ENCODE data around the gene PCDHA6. TPM values are rescaled to one million over a fixed set of nuclear protein-coding genes. Genes with fewer than 3 reads are reported as not detected.
"Not testable (repeated sequence)": the region's sequence is repeated elsewhere in the genome, so short reads cannot be mapped to it uniquely, and the experiment has no call there.

The PCDHA6 gene
- total and polyA plus RNA-seq, 4 donors, result 0.36 to 0.64 (median 0.45) TPM; not detected in 1

- intact Hi-C loops (cut with DNase I), result no loop called here
- DNase-seq (no peak), ATAC-seq (ENCODE audit: low FRiP score) (no peak)
- H3K27ac ChIP-seq (ENCODE audit: low read depth in 1 of 2, low read length in 2 of 2), result no peak overlapping the region
- H3K9me3 ChIP-seq (ENCODE audit: control insufficient read depth, low read length), result peaks cover 16% of the 10 kb centered on the region
- H3K4me3 ChIP-seq (ENCODE audit: low read length in 2 of 2), result no peak overlapping the region
- 35 to 36% methylated on average over 114 of the region's 114 CpGs for WGBS, 2 donors
- no peaks in the 10 kb centered on the region for H3K36me3 ChIP-seq (ENCODE audit: control insufficient read depth in 1 of 2, insufficient read depth in 2 of 2, low read length in 1 of 2)
- no peaks in the 10 kb centered on the region for H3K27me3 ChIP-seq (ENCODE audit: control insufficient read depth in 1 of 2, insufficient read depth in 2 of 2, low read length in 1 of 2)
- H3K4me1 ChIP-seq (ENCODE audit: control insufficient read depth in 1 of 2, insufficient read depth in 2 of 2, low read length in 2 of 2), result no peaks in the 10 kb centered on the region
Observed at GRCh38 chr5:140870221-140871201, 42.8 kb downstream of the PCDHA6 start.

- H3K27ac ChIP-seq (ENCODE audit: low read depth in 1 of 2, low read length in 2 of 2), result no peak within 1 kb of the TSS
- H3K9me3 ChIP-seq (ENCODE audit: control insufficient read depth, low read length), result peaks cover 23% of the 10 kb centered on the region
- peaks cover 0 to 3% of the 10 kb centered on the region in 2 donors for H3K27me3 ChIP-seq (ENCODE audit: control insufficient read depth in 1 of 2, insufficient read depth in 2 of 2, low read length in 1 of 2)
- no peak for ATAC-seq (ENCODE audit: low FRiP score)
- intact Hi-C loops (cut with DNase I), result no loop called here
- H3K4me1 ChIP-seq (ENCODE audit: control insufficient read depth in 1 of 2, insufficient read depth in 2 of 2, low read length in 2 of 2), result no peaks in the 10 kb centered on the region
- peak within 1 kb of the TSS in 1 of 2 donors; percentile 20 for H3K4me3 ChIP-seq (ENCODE audit: low read length in 2 of 2)
- no peak for DNase-seq
- WGBS, 2 donors, result 10 to 16% methylated on average over 47 of the region's 47 CpGs
- H3K36me3 ChIP-seq (ENCODE audit: control insufficient read depth in 1 of 2, insufficient read depth in 2 of 2, low read length in 1 of 2), result no peaks in the 10 kb centered on the region
Observed at GRCh38 chr5:140875085-140876065, 47.6 kb downstream of the PCDHA6 start, which contains the start of gene PCDHA12. Gene PCDHA12, plus strand, starts transcription at chr5:140875308. Its CDS starts 165 bp downstream, at chr5:140875473.

- H3K4me1 ChIP-seq (ENCODE audit: control insufficient read depth in 1 of 2, insufficient read depth in 2 of 2, low read length in 2 of 2); H3K4me3 ChIP-seq (ENCODE audit: low read length in 2 of 2); H3K36me3 ChIP-seq (ENCODE audit: control insufficient read depth in 1 of 2, insufficient read depth in 2 of 2, low read length in 1 of 2); intact Hi-C loops (cut with DNase I); H3K27ac ChIP-seq (ENCODE audit: low read depth in 1 of 2, low read length in 2 of 2); H3K27me3 ChIP-seq (ENCODE audit: control insufficient read depth in 1 of 2, insufficient read depth in 2 of 2, low read length in 1 of 2); DNase-seq; ATAC-seq (ENCODE audit: low FRiP score): not testable (repeated sequence)
- 31% methylated on average over 79 to 80 of the region's 80 CpGs for WGBS, 2 donors
- peaks cover 16% of the 10 kb centered on the region for H3K9me3 ChIP-seq (ENCODE audit: control insufficient read depth, low read length)
Observed at GRCh38 chr5:140876541-140877261, 48.9 kb downstream of the PCDHA6 start.

- no peak overlapping the region for H3K27ac ChIP-seq (ENCODE audit: low read depth in 1 of 2, low read length in 2 of 2)
- no peak for ATAC-seq (ENCODE audit: low FRiP score)
- no peaks in the 10 kb centered on the region for H3K4me1 ChIP-seq (ENCODE audit: control insufficient read depth in 1 of 2, insufficient read depth in 2 of 2, low read length in 2 of 2)
- no peak overlapping the region for H3K4me3 ChIP-seq (ENCODE audit: low read length in 2 of 2)
- WGBS, 2 donors, result 35 to 36% methylated on average over 37 of the region's 37 CpGs
- peaks cover 0 to 3% of the 10 kb centered on the region in 2 donors for H3K27me3 ChIP-seq (ENCODE audit: control insufficient read depth in 1 of 2, insufficient read depth in 2 of 2, low read length in 1 of 2)
- intact Hi-C loops (cut with DNase I), result no loop called here
- DNase-seq, result no peak
- peaks cover 18% of the 10 kb centered on the region for H3K9me3 ChIP-seq (ENCODE audit: control insufficient read depth, low read length)
- no peaks in the 10 kb centered on the region for H3K36me3 ChIP-seq (ENCODE audit: control insufficient read depth in 1 of 2, insufficient read depth in 2 of 2, low read length in 1 of 2)
Observed at GRCh38 chr5:140877262-140877581, 49.5 kb downstream of the PCDHA6 start.

Other genes with a start within 250 kb of the PCDHA6 start
- 100 to 1,000 TPM; 104 to 205 TPM for gene CD14, start 194.8 kb upstream of the PCDHA6 start, total RNA-seq
- gene CD14, start 194.8 kb upstream of the PCDHA6 start, polyA plus RNA-seq, result 100 to 1,000 TPM in 1 of 2 donors, 10 to 100 TPM in 1; 34.9 to 115 TPM
- 10 to 100 TPM in 1 of 2 donors, 1 to 10 TPM in 1; 8.6 to 11.9 TPM for gene TMCO6, start 188.5 kb upstream of the PCDHA6 start, total RNA-seq
- gene TMCO6, start 188.5 kb upstream of the PCDHA6 start, polyA plus RNA-seq, result 1 to 10 TPM; 2.9 to 9.4 TPM
- gene NDUFA2, start 180.3 kb upstream of the PCDHA6 start, total RNA-seq, result 10 to 100 TPM; 32.1 to 35.0 TPM
- gene NDUFA2, start 180.3 kb upstream of the PCDHA6 start, polyA plus RNA-seq, result 100 to 1,000 TPM; 114 to 198 TPM
- gene IK, start 180.1 kb upstream of the PCDHA6 start, total RNA-seq, result 10 to 100 TPM; 78.4 to 79.1 TPM
- gene IK, start 180.1 kb upstream of the PCDHA6 start, polyA plus RNA-seq, result 100 to 1,000 TPM in 1 of 2 donors, 10 to 100 TPM in 1; 90.3 to 104 TPM
- gene WDR55, start 163.1 kb upstream of the PCDHA6 start, total RNA-seq, result 10 to 100 TPM; 18.5 to 21.3 TPM
- 10 to 100 TPM in 1 of 2 donors, 1 to 10 TPM in 1; 9.5 to 22.0 TPM for gene WDR55, start 163.1 kb upstream of the PCDHA6 start, polyA plus RNA-seq
- 1 to 10 TPM in 1 of 2 donors, under 1 TPM in 1; 0.84 to 1.3 TPM for gene DND1, start 154.4 kb upstream of the PCDHA6 start, total RNA-seq
- 1 to 10 TPM in 1 of 2 donors, not detected in 1; 2.1 TPM for gene DND1, start 154.4 kb upstream of the PCDHA6 start, polyA plus RNA-seq
- gene HARS1, start 136.6 kb upstream of the PCDHA6 start, total RNA-seq, result 10 to 100 TPM; 48.6 to 49.3 TPM
- gene HARS1, start 136.6 kb upstream of the PCDHA6 start, polyA plus RNA-seq, result 10 to 100 TPM; 35.1 to 74.6 TPM
- gene HARS2, start 136.5 kb upstream of the PCDHA6 start, total RNA-seq, result 10 to 100 TPM; 21.3 to 33.0 TPM
- 10 to 100 TPM; 14.4 to 27.6 TPM for gene HARS2, start 136.5 kb upstream of the PCDHA6 start, polyA plus RNA-seq
- gene ZMAT2, start 127.5 kb upstream of the PCDHA6 start, total RNA-seq, result 10 to 100 TPM; 39.0 to 41.4 TPM
- 100 to 1,000 TPM in 1 of 2 donors, 10 to 100 TPM in 1; 70.6 to 143 TPM for gene ZMAT2, start 127.5 kb upstream of the PCDHA6 start, polyA plus RNA-seq
- gene PCDHA1, start 41.8 kb upstream of the PCDHA6 start, total RNA-seq, result not detected
- gene PCDHA1, start 41.8 kb upstream of the PCDHA6 start, polyA plus RNA-seq, result not detected
- under 1 TPM; 0.13 to 0.24 TPM for gene PCDHA2, start 33.1 kb upstream of the PCDHA6 start, total RNA-seq
- gene PCDHA2, start 33.1 kb upstream of the PCDHA6 start, polyA plus RNA-seq, result not detected
- gene PCDHA3, start 26.9 kb upstream of the PCDHA6 start, total RNA-seq, result under 1 TPM; 0.33 to 0.36 TPM
- under 1 TPM; 0.25 to 0.38 TPM for gene PCDHA3, start 26.9 kb upstream of the PCDHA6 start, polyA plus RNA-seq
- gene PCDHA4, start 20.9 kb upstream of the PCDHA6 start, total RNA-seq, result under 1 TPM; 0.78 to 0.90 TPM
- under 1 TPM in 1 of 2 donors, not detected in 1; 0.05 TPM for gene PCDHA4, start 20.9 kb upstream of the PCDHA6 start, polyA plus RNA-seq
- gene PCDHA5, start 6.3 kb upstream of the PCDHA6 start, total RNA-seq, result under 1 TPM; 0.24 to 0.26 TPM
- gene PCDHA5, start 6.3 kb upstream of the PCDHA6 start, polyA plus RNA-seq, result under 1 TPM in 1 of 2 donors, not detected in 1; 0.08 TPM
- under 1 TPM; 0.32 to 0.57 TPM for gene PCDHA7, start 6.3 kb downstream of the PCDHA6 start, total RNA-seq
- gene PCDHA7, start 6.3 kb downstream of the PCDHA6 start, polyA plus RNA-seq, result under 1 TPM in 1 of 2 donors, not detected in 1; 0.13 TPM
- under 1 TPM; 0.16 to 0.36 TPM for gene PCDHA8, start 13.2 kb downstream of the PCDHA6 start, total RNA-seq
- not detected for gene PCDHA8, start 13.2 kb downstream of the PCDHA6 start, polyA plus RNA-seq
- gene PCDHA9, start 20.4 kb downstream of the PCDHA6 start, total RNA-seq, result under 1 TPM; 0.13 to 0.36 TPM
- not detected for gene PCDHA9, start 20.4 kb downstream of the PCDHA6 start, polyA plus RNA-seq
- under 1 TPM; 0.65 to 0.69 TPM for gene PCDHA10, start 27.9 kb downstream of the PCDHA6 start, total RNA-seq
- under 1 TPM in 1 of 2 donors, not detected in 1; 0.03 TPM for gene PCDHA10, start 27.9 kb downstream of the PCDHA6 start, polyA plus RNA-seq
- gene PCDHA11, start 41.0 kb downstream of the PCDHA6 start, total RNA-seq, result under 1 TPM; 0.19 to 0.27 TPM
- gene PCDHA11, start 41.0 kb downstream of the PCDHA6 start, polyA plus RNA-seq, result not detected
- under 1 TPM in 1 of 2 donors, not detected in 1; 0.57 TPM for gene PCDHA12, start 47.3 kb downstream of the PCDHA6 start, total RNA-seq
- gene PCDHA12, start 47.3 kb downstream of the PCDHA6 start, polyA plus RNA-seq, result under 1 TPM in 1 of 2 donors, not detected in 1; 0.05 TPM
- under 1 TPM; 0.15 to 0.16 TPM for gene PCDHA13, start 54.2 kb downstream of the PCDHA6 start, total RNA-seq
- gene PCDHA13, start 54.2 kb downstream of the PCDHA6 start, polyA plus RNA-seq, result not detected
- gene PCDHAC1, start 98.3 kb downstream of the PCDHA6 start, total RNA-seq, result under 1 TPM; 0.15 to 0.36 TPM
- gene PCDHAC1, start 98.3 kb downstream of the PCDHA6 start, polyA plus RNA-seq, result not detected
- gene PCDHAC2, start 138.5 kb downstream of the PCDHA6 start, total RNA-seq, result 1 to 10 TPM; 1.4 to 1.9 TPM
- under 1 TPM; 0.25 to 0.49 TPM for gene PCDHAC2, start 138.5 kb downstream of the PCDHA6 start, polyA plus RNA-seq
- gene PCDHB1, start 223.4 kb downstream of the PCDHA6 start, total RNA-seq, result not detected
- gene PCDHB1, start 223.4 kb downstream of the PCDHA6 start, polyA plus RNA-seq, result not detected